Karpas-422 (cell line): ENCODE data around the gene CPAMD8. TPM values are rescaled to one million over a fixed set of nuclear protein-coding genes. Genes with fewer than 3 reads are reported as not detected.

Experiments used
- DNase-seq: peaks from one replicate; pipeline ENCODE4 v3.0.0-alpha.2; 2015
- H2AFZ ChIP-seq: fragments of 200-600 bp; sonication (generic); 2 replicates; pipeline ENCODE4 v1.6.1; 2014; ENCODE audit warnings: antibody characterized with exemption, low read length, mixed read lengths
- H3K27ac ChIP-seq: fragments of 200-600 bp; sonication (generic); 2 replicates; pipeline ENCODE4 v1.5.1; 2014; ENCODE audit warnings: mild to moderate bottlenecking, low read length, moderate library complexity
- H3K27me3 ChIP-seq: fragments of 200-600 bp; sonication (generic); 2 replicates; pipeline ENCODE4 v1.6.1; 2014; ENCODE audit warnings: low read length, mixed read lengths
- H3K36me3 ChIP-seq: fragments of 200-600 bp; sonication (generic); 2 replicates; pipeline ENCODE4 v1.6.1; 2014; ENCODE audit warnings: low read length, mixed read lengths; ENCODE audit not compliant: insufficient read depth
- H3K4me1 ChIP-seq: fragments of 200-600 bp; sonication (generic); 2 replicates; pipeline ENCODE4 v1.6.1; 2014; ENCODE audit warnings: mild to moderate bottlenecking, low read length, mixed read lengths
- H3K4me2 ChIP-seq: fragments of 200-600 bp; sonication (generic); 2 replicates; pipeline ENCODE4 v1.6.1; 2014; ENCODE audit warnings: low read length, low read depth, mild to moderate bottlenecking; ENCODE audit not compliant: poor library complexity, severe bottlenecking
- H3K4me3 ChIP-seq: fragments of 200-600 bp; sonication (generic); 2 replicates; pipeline ENCODE4 v1.5.1; 2014; ENCODE audit warnings: mild to moderate bottlenecking, antibody characterized with exemption, low read length, mixed read lengths
- H3K79me2 ChIP-seq: fragments of 200-600 bp; sonication (generic); 2 replicates; pipeline ENCODE4 v1.6.1; 2014; ENCODE audit warnings: mild to moderate bottlenecking, low read length, mixed read lengths
- H3K9ac ChIP-seq: fragments of 200-600 bp; sonication (generic); 2 replicates; pipeline ENCODE4 v1.6.0; 2014; ENCODE audit warnings: low read length
- H3K9me2 ChIP-seq: fragments of 200-600 bp; sonication (generic), shearing (Covaris generic); replicated peaks from 2 replicates; pipeline ENCODE4 v1.6.0; 2014; ENCODE audit warnings: mild to moderate bottlenecking, low read length, moderate library complexity; ENCODE audit not compliant: insufficient read depth
- H3K9me3 ChIP-seq: fragments of 300-700, 200-600 bp; sonication (generic); 2 replicates; pipeline ENCODE4 v1.6.1; 2014; ENCODE audit warnings: low read length, mixed read lengths
- H4K20me1 ChIP-seq: fragments of 200-600 bp; sonication (generic); 2 replicates; pipeline ENCODE4 v1.6.1; 2014; ENCODE audit warnings: mild to moderate bottlenecking, antibody characterized with exemption, low read length, low read depth; ENCODE audit not compliant: insufficient read depth
- small RNA-seq: library from RNA; depleted of rRNA; stranded (forward); fragments of <200 nt; gene quantifications from one replicate; pipeline ENCODE3, GENCODE V24; 2014
- total RNA-seq: library from RNA; depleted of rRNA; stranded (reverse); fragments of >200 nt; shearing (Covaris generic); gene quantifications from 2 replicates; pipeline ENCODE4 v1.2.3, GENCODE V29; 2014; ENCODE audit warnings: low replicate concordance; rRNA removed

CPAMD8 gene
- total RNA-seq, 1 experiment from 2014 or later = not detected

- no peak overlapping the region for H3K27ac ChIP-seq
- no peaks in the 10 kb centered on the region for H3K79me2 ChIP-seq
- H3K9ac ChIP-seq = no peak overlapping the region
- H3K4me3 ChIP-seq = no peak overlapping the region
- no peak overlapping the region for H2AFZ ChIP-seq
- no peak overlapping the region for H3K4me2 ChIP-seq
- no peaks in the 10 kb centered on the region for H3K9me2 ChIP-seq
- H3K36me3 ChIP-seq = 0 out of 2 replicates have a peak, but pooled peaks cover 3% of the 10 kb centered on the region
- no peaks in the 10 kb centered on the region for H3K9me3 ChIP-seq
- H4K20me1 ChIP-seq = no peaks in the 10 kb centered on the region
- DNase-seq = no peak
- H3K27me3 ChIP-seq = no peaks in the 10 kb centered on the region
- no peaks in the 10 kb centered on the region for H3K4me1 ChIP-seq
Observed at GRCh38 chr19:16847430-16847829, 179.2 kb downstream of the CPAMD8 start.

GRCh38 chr19:16846901-16847300, 179.7 kb downstream of the CPAMD8 start:
- 0 out of 2 replicates have a peak, but pooled peaks cover 3% of the 10 kb centered on the region for H3K36me3 ChIP-seq
- H3K9ac ChIP-seq = no peak overlapping the region
- no peak overlapping the region for H2AFZ ChIP-seq

More at GRCh38 chr19:16846901-16847300, 179.7 kb downstream of the CPAMD8 start:
- H3K79me2 ChIP-seq = no peaks in the 10 kb centered on the region
- no peaks in the 10 kb centered on the region for H3K9me3 ChIP-seq
- H3K9me2 ChIP-seq = no peaks in the 10 kb centered on the region
- H4K20me1 ChIP-seq = no peaks in the 10 kb centered on the region
- H3K4me2 ChIP-seq = no peak overlapping the region
- no peak overlapping the region for H3K4me3 ChIP-seq
- H3K4me1 ChIP-seq = no peaks in the 10 kb centered on the region
- H3K27ac ChIP-seq = no peak overlapping the region
- no peak for DNase-seq
- no peaks in the 10 kb centered on the region for H3K27me3 ChIP-seq

Small RNA genes lying within 50 kb of the gene (small RNA-seq; reads per million reads assigned to genes)
- gene RN7SL823P = not detected
- gene RN7SL835P = not detected

Other genes starting within 250 kb of the CPAMD8 start
- 19.4 and 29.2 TPM in 2 replicates for gene SIN3B, start 197.4 kb downstream of the CPAMD8 start, total RNA-seq
- gene F2RL3, start 137.8 kb downstream of the CPAMD8 start, total RNA-seq = not detected in 2 replicates
- gene HAUS8, start 48.6 kb upstream of the CPAMD8 start, total RNA-seq = 17.6 and 20.4 TPM in 2 replicates
- gene MYO9B, start 49.0 kb upstream of the CPAMD8 start, total RNA-seq = 80.1 and 114 TPM in 2 replicates
- gene USE1, start 188.5 kb upstream of the CPAMD8 start, total RNA-seq = 34.0 and 39.8 TPM in 2 replicates
- gene OCEL1, start 199.4 kb upstream of the CPAMD8 start, total RNA-seq = 6.2 and 13.0 TPM in 2 replicates
- 8.6 and 20.3 TPM in 2 replicates for gene NR2F6, start 219.1 kb upstream of the CPAMD8 start, total RNA-seq
- 0.25 TPM in 1 of 2 replicates, not detected in the other for gene USHBP1, start 237.9 kb upstream of the CPAMD8 start, total RNA-seq
- gene BABAM1, start 240.6 kb upstream of the CPAMD8 start, total RNA-seq = 83.9 and 84.7 TPM in 2 replicates